Stimulated activated naive CD8-positive, alpha-beta T cell treated with anti-CD3 and anti-CD28 coated beads, Interleukin-15, Interleukin-2, amounts not matched to agents 100 U/mL and 50 U/mL, for 24 hours (primary cell): Measurements from ENCODE around the gene MUSK.
A peak's percentile ranks its signal among the peaks of the same experiment; 100 is the strongest.

ENCODE experiments used
- ATAC-seq: fragments of 150-1000 bp; cut with Tn5 transposase; one replicate; pipeline ENCODE4 v1.10.0; 2021
- DNase-seq: peaks from one replicate; pipeline ENCODE4 v3.0.0; 2021

MUSK gene

DNA sequence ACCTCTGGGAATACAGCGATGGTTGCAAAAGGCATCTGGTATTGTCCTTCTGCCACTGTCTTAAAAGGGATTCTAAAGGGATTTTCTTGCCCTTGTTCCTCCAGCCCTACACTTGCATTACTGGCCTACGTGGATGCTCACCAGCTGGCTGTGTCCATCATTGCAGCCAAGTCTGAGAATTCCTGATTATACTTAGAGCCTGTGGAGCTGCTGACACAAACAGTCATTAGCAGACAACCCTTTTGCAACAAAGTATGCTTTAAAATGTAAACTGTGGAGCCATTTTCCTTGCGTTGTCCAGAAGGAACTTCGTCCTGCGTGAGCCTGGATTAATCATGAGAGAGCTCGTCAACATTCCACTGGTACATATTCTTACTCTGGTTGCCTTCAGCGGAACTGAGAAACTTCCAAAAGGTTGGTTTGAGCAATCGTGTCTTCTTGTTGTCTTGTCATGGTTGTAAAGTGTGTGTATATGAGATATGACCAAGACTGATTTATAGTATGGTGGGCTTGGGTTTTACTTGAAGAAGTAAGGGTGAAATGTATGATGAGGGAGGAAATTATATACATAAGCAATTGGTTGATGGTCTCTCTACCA is at the start of gene MUSK:
MUSK (plus strand) TSS at position 222 of the 598 bp plus-strand sequence; CDS start at position 336, 114 bp downstream.
- no peak for DNase-seq
- ATAC-seq, result no peak

DNA sequence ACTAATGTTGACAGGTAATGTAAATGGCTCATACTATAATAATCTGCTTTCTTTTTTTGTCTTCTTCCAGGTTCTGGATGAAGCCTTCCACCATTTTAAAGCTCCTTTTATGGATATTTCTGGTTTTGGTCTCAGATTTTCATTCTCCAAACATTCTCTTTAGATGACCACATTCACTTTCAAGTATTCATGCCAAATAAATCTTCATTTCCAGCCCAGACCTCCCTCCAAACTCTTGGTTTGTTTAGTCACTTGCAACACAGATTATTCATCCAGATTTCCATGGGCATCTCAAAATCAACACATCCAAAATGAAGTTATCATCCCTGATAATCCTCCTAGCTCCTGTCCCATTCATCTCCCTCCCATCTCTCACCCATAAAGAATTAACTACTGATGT is 48.8 kb upstream of the MUSK start:
- ATAC-seq, result no peak
- DNase-seq, result no peak

DNA sequence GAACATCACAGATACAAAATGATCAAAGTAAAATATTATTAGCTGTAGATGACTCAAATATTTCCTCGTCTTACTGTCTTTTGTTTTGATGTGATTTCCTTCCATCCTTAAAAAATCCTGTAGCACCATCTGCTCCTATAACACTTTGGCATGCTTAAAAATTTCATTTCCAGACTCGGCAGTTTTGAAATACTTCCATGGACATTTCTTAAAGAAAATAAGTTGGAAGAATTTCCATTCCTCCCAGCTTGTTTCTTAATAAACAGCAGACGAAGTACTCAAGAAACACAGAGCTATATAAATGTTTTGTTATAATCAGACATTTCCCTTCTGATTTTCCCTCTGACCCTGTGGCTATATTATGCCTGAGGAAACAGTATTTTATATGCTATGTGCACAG is 47.9 kb upstream of the MUSK start:
- no peak for ATAC-seq

DNA sequence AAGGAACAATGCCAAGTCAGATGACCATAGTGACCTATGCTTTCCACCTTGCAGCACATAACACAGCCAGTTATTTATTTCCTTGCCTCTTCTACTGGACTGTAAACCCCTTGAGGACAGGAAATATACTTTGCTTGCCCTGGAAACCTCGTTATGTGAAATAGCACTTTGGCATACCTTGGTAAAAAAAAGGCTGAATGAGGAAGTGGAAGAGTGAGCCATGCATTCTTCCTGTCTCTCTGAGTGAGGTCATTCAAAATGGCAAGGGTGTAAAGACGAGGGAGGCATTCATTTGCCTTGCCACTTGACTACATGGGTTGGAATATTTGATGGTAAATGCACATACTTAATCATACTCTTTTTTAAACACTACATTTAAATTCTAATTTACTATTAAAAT is 46.2 kb upstream of the MUSK start:
- ATAC-seq, result no peak

More for the DNA sequence above, 47.9 kb upstream of the MUSK start:
- DNase-seq, result no peak

DNA sequence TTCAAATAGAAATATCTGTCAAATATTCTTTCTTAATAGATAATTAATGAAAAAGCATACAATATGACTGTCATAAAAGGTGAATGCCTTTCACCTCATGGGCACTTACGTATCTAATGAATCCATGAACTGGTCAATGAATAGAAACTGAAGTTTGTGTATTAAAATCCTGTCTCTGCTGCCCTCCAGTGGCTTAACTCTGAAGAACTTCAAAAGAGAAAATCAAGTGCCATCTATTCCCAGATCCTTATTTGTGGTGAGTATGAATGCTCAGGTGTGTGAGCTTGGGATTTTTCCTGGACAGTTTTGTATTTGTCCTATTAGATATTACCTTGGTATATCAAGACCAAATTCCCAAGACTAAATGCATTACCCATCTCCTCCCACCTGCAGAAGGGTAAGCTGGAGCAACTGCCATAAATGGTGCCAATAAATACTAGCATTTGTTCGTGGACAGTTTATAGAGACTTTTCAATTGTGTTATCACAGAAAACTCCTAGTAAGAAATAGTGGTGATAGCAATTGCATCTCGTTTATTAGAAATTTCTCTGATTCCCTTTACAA is 45.0 kb upstream of the MUSK start:
- ATAC-seq (no peak), DNase-seq (peak; percentile 18)

More for the DNA sequence above, 46.2 kb upstream of the MUSK start:
- DNase-seq, result no peak

DNA sequence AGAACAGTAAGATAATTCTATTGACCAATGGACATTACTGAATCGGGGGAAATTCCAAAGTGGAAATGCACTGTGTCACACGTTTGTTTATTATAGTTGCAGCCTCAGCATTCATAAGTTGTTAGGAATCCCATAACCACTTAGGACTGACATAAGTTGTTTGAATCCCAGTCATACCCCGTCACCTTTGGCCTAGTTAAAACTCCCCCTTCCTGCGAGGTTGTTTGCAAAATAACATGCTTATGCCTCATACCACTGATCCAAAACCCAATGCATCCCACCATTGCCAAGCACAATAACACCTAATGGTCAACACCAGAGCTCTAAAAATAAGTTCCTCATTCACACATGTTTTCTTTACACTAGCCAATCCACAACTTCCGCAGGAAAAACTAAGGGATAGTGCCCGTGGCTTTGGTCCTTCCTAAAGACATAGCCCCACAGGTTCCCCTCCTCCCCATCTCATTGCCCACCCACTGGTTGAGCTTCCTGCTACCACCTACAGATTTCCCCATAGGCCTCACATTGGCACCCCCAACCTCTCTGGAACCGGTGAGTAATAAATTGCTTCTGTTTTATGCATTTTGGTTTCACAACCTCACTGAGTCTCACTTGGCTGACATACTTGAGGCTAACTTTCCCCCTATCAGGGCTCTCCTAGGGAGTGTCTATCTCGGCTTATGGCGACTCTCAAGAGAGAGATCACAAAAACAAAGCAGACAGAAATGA is 42.3 kb upstream of the MUSK start:
- DNase-seq, result peak; percentile 3
- ATAC-seq, result peak; percentile 92

DNA sequence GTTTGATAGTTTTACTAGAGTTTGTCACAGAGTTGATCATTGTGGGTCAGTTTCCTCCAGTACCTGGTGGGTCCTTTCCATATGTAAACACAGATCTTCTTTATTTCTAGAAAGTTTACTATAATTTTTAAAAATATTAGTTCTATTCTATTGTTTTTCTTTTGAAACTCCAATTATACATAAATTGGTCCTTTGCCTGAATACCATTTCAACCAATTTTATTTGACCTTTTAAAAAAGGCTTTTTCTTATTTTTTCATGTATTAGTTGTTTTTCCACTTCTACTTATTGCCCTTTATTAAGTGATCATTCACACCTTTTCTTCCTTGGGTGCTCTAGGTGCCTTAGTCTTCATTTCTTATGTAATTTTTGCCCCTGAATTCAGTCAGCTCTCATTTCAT is 33.0 kb upstream of the MUSK start:
- ATAC-seq (no peak), DNase-seq (no peak)

DNA sequence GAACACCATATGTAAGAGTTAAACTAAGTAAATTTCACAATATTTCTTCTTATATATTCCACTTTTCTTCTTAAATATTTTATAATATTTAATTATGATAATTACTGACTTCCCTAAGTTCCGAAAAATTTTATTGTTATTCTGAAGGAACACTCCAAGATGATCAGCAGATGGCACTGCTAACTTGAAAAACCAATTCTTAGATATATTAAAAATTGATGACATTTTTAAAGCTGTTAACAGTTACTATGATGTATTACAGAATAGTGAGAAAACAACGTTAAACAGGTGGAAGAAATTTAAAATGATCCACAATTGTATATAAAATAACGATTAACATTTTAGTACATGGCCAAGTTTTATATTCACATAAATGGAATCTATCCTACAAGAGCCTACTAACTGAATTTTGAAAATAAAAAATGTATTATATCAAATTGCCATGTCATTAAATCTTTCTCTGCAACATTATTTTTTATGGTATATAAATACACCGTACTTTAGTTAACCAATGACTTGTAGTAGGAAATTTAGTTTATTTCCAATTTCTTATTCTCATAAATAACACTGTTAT is 30.1 kb upstream of the MUSK start:
- DNase-seq, result no peak
- no peak for ATAC-seq

DNA sequence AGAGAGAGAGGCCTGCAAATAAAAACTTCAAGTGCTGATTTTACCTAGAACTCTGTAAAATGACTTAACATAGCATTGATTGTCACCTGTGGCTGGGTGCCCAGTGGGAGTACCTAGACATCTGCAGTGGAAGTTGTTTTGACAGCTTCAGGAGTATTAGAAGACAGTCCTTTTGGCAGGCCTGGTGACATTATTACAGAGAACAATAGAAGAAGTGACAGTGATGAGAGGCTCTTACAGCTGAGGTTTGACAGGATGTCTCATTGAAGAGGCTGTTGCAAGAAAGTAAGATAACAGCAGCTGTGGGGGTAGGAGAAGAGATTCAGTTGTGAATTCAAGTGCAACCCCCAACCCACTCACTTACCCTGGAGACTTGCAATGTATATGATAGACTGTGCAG is 27.9 kb upstream of the MUSK start:
- ATAC-seq (no peak), DNase-seq (no peak)

DNA sequence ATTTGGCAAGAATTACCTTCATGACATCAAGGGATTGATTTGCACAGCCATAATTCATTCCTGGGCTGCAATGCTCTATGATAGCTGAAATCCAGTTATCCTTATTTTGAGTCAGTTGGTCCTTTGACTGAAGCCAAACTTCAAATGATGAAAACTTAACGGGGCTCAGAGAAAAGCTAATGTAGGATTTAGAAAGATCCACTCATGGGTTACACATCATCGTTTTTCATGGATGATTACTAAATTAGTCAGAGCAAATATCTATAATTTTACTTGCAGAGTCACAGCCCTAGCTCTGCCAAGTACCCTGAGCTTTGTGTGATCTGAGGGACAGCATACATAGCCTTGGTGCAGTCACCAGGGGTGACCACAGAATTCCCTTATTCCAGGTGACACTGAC is 27.3 kb upstream of the MUSK start:
- DNase-seq (no peak), ATAC-seq (no peak)

DNA sequence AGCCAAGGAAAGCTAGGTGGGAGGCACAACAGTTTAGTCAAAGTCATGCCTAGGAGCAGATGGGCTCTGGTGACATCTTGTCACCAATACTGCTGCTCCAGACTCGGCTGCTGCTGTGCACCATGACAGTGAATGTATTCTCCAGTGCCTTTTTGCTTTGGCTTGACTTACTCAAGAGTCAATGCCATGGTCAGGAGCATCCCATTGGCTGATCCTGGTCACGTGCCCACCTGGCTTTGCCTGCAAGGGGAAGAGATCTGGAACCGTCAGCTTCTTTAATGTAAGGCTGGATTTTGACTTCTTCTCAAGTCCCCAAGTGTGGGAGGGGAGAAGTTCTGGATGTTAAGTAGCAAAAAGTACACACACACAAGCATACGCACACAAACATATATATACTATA is 19.9 kb upstream of the MUSK start:
- ATAC-seq (no peak), DNase-seq (no peak)

DNA sequence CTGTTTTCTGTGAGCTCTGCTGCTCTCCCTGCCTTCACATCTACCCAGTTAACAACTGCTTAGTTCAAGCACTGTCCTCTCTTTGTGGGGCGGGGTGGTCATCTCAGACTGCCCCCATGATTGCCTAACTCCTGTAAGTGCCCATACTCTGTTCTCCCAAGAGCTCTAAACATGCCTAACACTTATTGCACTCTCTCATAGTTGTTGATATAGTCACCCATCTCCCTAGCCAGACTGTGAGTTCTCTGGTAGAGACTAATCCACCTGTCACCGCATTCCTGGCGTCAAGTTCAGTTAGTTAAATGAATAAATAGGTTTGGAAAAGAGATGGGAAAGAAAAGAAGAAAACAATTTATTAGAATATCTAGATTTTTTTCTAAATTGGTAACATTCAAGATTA is 18.3 kb upstream of the MUSK start:
- DNase-seq (no peak), ATAC-seq (no peak)

DNA sequence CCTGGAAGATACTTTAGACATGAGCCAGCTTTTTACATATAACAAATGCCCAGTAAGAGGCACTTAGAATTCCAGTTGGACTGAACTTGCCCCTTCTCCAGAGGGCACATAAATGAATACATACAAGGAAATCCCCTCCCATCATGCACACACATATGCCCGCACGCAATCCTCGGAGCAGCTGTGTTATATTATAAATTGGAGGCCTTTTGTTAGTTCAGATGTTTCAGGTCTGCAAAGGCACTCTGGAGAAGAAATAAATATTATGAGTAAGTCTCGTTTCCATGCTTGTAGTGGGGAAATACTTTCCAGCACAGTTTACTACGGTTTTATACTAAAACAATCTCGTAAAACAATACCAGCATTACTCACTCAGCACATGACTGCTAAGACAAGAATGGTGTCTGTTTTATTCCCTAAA is 17.6 kb upstream of the MUSK start:
- DNase-seq (no peak), ATAC-seq (no peak)

DNA sequence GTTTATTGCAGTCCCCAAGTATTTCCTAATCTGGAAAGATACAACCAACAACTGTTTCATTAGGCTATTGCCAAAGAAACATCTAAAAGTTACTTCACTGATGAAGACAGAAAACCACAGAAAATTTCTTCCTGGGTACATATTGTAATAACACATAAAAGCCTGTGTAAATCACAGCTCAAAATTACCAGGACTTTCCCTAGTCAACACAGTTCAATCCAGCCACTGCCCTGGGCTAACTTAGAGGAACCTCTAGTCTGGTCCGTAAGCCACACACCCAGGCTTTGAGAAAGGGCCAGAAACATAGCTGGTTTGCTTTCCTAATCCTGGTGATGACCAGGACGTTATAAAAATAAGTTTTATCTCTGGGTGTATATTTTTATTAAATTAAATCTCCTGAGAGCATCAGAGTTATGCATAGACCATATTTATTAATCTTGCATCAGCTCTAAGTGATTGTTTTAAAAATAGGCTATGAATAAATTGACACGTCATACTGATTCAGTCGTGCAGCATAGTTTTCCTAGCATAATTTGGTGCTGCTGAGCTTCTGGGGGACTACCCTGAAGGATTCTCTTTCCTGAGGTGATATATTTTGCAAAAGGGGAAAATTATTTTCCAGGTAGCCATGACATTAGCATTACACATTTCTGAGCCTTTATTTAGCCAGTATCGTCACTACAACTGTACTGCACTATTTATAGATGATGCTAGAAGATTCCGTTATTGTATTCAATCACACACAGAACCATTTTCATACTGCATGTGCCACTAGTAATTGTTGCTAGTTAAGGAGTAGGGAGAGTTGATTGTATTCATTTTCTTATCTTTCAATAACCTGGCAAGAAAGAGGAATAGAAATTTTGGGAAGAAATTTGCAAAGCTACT is 12.6 kb upstream of the MUSK start:
- no peak for ATAC-seq

DNA sequence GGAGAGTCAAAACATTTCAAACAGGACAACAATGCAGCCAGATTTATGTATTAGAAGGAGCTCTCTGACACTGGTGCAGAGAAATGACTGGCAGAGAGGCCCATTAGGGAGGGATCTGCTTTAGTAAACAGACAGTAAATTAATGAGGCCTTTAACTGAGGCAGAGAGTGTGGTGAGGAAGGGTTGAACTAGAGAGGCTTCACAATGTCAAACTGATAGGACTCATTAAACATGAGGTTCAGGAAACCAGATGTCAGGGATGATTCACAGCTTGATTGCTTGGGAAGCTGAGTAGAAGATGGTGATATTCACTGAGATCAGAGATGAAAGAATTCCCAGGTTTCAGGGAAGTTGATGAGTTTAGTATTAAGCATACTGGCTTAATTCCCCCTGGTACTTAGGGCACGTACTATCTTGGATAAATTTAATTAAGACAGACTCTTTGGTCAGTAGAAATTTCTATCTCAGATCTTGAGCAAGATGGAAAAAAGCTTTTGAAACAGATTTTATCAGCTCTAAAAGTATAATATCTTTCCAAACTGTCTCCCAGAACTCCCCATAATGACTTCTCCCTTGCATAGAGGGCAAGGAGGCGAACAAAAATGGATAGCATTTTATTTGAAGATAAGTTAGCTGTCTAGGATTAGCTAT is 8.6 kb upstream of the MUSK start:
- no peak for ATAC-seq
- no peak for DNase-seq

More for the DNA sequence above, 12.6 kb upstream of the MUSK start:
- DNase-seq, result no peak

DNA sequence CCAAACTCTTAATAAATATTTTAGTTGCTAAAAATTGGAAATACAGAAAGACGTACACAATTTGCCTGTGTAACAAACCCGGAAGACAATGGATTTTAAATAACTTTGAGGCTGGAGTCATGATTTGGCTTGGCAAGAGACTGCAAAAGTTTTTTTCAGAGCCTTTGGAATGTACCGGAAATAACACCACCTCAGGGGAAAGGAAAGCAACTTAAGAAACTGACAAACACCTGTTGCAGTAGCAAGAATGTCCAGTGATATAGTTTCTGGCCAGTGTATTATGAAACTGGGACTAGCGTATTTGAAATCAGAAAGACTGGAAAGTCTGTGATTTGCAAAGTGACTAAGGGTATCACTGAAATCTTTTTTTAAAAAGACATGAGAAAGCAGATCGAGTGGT is 842 bp downstream of the MUSK start:
- ATAC-seq (no peak), DNase-seq (no peak)

DNA sequence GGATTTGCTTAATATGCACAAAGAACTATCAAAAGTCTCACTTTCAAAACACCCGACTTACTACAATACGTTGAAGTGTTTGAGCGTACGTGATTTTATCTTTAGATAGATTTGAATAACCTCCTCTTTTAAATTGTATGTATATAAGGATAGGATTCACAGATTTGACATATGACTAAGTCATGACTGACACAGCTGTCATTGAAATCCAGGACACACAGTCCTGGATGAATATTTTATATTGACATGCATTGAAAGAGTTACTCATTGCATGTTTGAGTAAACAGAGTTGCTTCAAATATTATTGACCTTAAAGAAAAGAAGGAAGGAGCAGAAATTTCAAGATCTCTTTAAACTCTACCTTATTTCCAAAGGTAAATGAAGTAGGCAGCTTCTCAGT is 3.3 kb downstream of the MUSK start:
- ATAC-seq (no peak), DNase-seq (no peak)

DNA sequence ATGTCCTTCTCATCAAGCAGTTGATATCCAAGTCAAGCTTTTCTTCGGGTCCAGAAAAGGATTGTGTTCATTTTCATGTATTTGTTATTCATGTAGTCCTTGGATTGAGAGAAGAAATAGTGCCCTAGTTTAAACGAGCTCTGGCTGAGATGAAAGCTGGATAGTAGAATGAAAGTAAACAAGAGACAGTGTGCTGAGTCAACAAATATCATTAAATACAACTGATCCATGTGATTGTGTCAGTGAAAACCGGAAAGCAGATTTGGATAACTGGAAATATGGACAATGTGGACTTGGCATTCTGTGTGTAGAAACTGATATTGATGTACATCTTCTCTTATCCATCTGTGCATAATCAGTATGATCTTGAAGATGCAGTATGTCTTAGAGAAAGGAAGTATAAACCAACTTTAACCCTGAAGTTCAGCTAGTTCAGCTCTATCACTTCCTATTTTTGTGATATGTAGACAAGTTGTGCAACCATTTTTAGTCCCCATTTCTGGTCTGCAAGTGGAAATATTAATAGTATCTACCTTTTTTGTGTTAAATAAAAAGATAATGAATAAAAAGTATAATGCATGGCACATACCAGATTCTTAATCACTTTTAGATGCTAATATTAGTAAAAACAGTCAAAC is 4.4 kb downstream of the MUSK start:
- DNase-seq, result no peak

DNA sequence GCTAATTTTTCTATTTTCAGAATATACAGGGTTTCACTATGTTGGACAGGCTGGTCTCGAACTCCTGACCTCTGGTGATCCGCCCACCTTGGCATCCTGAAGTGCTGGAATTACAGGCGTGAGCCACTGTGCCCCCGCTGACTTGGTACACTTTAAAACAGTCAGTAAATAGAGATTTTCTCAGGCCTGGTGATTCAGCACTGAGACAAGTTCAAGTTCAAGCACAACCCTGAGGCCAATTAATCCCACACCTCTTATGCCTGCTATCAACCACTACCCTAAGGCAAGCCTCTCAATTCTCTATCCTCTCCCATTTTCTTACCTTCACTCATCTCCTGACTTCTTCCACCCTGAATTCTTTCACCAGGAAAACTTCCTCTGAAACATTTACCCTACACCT is 18.9 kb downstream of the MUSK start:
- DNase-seq (no peak), ATAC-seq (no peak)

More for the DNA sequence above, 4.4 kb downstream of the MUSK start:
- no peak for ATAC-seq

DNA sequence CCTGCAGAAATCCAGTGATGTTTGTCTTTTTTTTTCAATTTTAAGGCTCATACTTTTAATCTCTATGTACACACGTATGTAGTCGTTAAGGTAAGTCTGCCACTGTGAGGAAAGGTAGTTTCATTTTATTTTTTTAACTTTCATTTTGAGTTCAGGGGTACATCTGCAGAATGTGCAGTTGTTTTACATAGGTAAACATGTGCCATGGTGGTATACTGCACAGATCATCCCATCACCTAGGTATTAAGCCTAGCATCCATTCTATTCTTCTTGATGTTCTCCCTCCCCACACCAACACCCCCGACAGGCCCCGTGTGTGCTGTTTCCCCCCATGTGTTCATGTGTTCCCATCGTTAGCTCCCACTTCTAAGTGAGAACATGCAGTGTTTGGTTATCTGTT is 19.7 kb downstream of the MUSK start:
- DNase-seq (no peak), ATAC-seq (no peak)

DNA sequence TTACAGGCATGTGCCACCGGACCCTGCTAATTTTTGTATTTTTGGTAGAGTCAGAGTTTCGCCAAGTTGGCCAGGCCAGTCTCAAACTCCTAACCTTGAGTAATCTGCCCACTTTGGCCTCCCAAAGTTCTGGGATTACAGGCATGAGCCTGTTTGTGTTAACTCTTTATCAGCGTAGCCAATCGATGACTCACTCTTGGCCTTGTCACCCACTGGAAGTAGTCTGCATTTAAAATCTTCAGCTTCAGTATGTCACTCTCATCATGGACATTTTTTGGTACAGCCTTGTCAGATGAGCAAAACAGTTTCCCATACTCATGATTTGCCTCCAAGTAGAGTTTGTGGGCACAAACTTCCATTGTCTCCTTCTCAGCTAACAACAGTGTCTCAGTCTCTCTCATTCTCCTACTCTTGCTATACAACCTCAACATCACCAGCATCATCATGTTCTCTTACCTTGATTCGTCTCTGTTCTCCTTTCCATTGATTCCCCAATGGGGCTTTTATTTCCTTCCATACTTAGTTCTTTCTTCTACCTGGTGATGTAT is 22.5 kb downstream of the MUSK start:
- ATAC-seq (peak; percentile 40), DNase-seq (no peak)
